Activated CD4-positive, alpha-beta T cell treated with anti-CD3 and anti-CD28 coated beads, Interleukin-2, amount 50 U/mL, for 16 hours (primary cell): ENCODE data around the gene BIVM.
"Not testable (repeated sequence)": the region's sequence is repeated elsewhere in the genome, so short reads cannot be mapped to it uniquely, and the experiment has no call there.

Source experiments
- DNase-seq: peaks from one replicate; pipeline ENCODE4 v3.0.0-alpha.2; 2020

Gene BIVM

GRCh38 chr13:102798581-102799425, at the start of gene BIVM, which contains the start of gene POGLUT2:
Gene BIVM (plus strand): TSS chr13:102799119. CDS start chr13:102807268, 8,149 bp downstream.
Gene POGLUT2 (minus strand): TSS chr13:102798976. CDS start chr13:102798670, 306 bp downstream.
- DNase-seq, result peak; percentile 95

- no peak for DNase-seq
These were observed 47.0 kb upstream of the BIVM start for GRCh38 chr13:102751886-102752285.

GRCh38 chr13:102757006-102757405, 41.9 kb upstream of the BIVM start:
- no peak for DNase-seq

GRCh38 chr13:102758842-102759241, 40.1 kb upstream of the BIVM start:
- DNase-seq, result no peak

- no peak for DNase-seq
These were observed 37.8 kb upstream of the BIVM start for GRCh38 chr13:102761071-102761470.

- DNase-seq, result no peak
These were observed 35.2 kb upstream of the BIVM start for GRCh38 chr13:102763741-102764140.

GRCh38 chr13:102768909-102769308, 30.0 kb upstream of the BIVM start:
- no peak for DNase-seq

GRCh38 chr13:102769679-102770078, 29.2 kb upstream of the BIVM start:
- no peak for DNase-seq

GRCh38 chr13:102770435-102770834, 28.5 kb upstream of the BIVM start:
- no peak for DNase-seq

GRCh38 chr13:102771298-102772041, 27.4 kb upstream of the BIVM start:
- no peak for DNase-seq

- DNase-seq, result no peak
These were observed 26.9 kb upstream of the BIVM start for GRCh38 chr13:102772042-102772425.

- DNase-seq, result peak; percentile 88
These were observed 25.3 kb upstream of the BIVM start, which contains the start of gene TEX30 for GRCh38 chr13:102773441-102774213. Gene TEX30 (minus strand): TSS chr13:102773786. CDS start chr13:102770026, 3,760 bp downstream.

GRCh38 chr13:102774214-102774568, 24.7 kb upstream of the BIVM start:
- DNase-seq, result no peak

- no peak for DNase-seq
These were observed 24.1 kb upstream of the BIVM start for GRCh38 chr13:102774591-102775520.

- DNase-seq, result no peak
These were observed 22.6 kb upstream of the BIVM start for GRCh38 chr13:102776271-102776670.

GRCh38 chr13:102777736-102778135, 21.2 kb upstream of the BIVM start:
- no peak for DNase-seq

GRCh38 chr13:102779436-102780159, 19.3 kb upstream of the BIVM start:
- peak; percentile 52 for DNase-seq

- DNase-seq, result not testable (repeated sequence)
These were observed 18.3 kb upstream of the BIVM start for GRCh38 chr13:102780656-102781055.

GRCh38 chr13:102781591-102781990, 17.3 kb upstream of the BIVM start:
- DNase-seq, result no peak

GRCh38 chr13:102784483-102784882, 14.4 kb upstream of the BIVM start:
- no peak for DNase-seq

GRCh38 chr13:102788683-102789082, 10.2 kb upstream of the BIVM start:
- DNase-seq, result no peak
